ENCODE data around the gene METTL6.

DNA sequence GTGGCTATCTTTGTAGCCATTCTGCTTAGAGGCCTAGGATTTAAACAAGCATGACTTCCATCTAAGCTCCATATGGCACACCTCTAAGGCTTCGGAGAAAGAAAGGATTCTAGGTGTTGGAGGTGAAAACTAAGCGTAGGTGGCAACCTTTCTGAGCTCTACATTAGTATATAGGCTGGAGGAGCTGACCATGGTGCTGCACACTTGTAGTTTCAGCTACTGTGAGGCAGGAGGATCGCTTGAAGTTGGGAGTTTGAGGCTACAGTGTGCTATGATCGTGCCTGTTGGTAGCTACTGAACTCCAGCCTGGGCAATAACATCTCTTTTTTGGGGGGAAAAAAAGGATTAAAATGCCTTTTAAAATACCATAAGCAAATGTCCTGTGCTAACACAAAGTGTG lies 7.4 kb upstream of the METTL6 start:
- TF ChIP-seq, protein P1, sequence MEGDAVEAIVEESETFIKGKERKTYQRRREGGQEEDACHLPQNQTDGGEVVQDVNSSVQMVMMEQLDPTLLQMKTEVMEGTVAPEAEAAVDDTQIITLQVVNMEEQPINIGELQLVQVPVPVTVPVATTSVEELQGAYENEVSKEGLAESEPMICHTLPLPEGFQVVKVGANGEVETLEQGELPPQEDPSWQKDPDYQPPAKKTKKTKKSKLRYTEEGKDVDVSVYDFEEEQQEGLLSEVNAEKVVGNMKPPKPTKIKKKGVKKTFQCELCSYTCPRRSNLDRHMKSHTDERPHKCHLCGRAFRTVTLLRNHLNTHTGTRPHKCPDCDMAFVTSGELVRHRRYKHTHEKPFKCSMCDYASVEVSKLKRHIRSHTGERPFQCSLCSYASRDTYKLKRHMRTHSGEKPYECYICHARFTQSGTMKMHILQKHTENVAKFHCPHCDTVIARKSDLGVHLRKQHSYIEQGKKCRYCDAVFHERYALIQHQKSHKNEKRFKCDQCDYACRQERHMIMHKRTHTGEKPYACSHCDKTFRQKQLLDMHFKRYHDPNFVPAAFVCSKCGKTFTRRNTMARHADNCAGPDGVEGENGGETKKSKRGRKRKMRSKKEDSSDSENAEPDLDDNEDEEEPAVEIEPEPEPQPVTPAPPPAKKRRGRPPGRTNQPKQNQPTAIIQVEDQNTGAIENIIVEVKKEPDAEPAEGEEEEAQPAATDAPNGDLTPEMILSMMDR (IDR thresholded peaks at IDR 0.05) = no peak
- TF ChIP-seq EZH2 (IDR thresholded peaks at IDR 0.05; ENCODE audit: borderline replicate concordance, insufficient read depth, low read depth, low read length, poor library complexity, severe bottlenecking) = no peak

Measured in B cell (primary cell).